Activated gamma-delta T cell treated with anti-CD3 and anti-CD28 coated beads, Interleukin-2, amount 50 U/mL, for 16 hours (primary cell): ENCODE results near the gene CFAP65.

ENCODE experiments used
- DNase-seq: peaks from one replicate; pipeline ENCODE4 v3.0.0-alpha.2; 2020; ENCODE audit warnings: low read depth

CFAP65 gene

GRCh38 chr2:218962859-218963492 lies 78.3 kb downstream of the CFAP65 start:
- DNase-seq: peak; percentile 45

- no peak for DNase-seq
Observed at GRCh38 chr2:218961651-218962570, 79.4 kb downstream of the CFAP65 start.

GRCh38 chr2:218961229-218961628 lies 80.1 kb downstream of the CFAP65 start:
- no peak for DNase-seq

GRCh38 chr2:218960309-218961165 lies 80.8 kb downstream of the CFAP65 start:
- no peak for DNase-seq

- DNase-seq: no peak
Observed at GRCh38 chr2:218959761-218960308, 81.5 kb downstream of the CFAP65 start.

GRCh38 chr2:218959141-218959731 lies 82.1 kb downstream of the CFAP65 start, which contains the start of gene CDK5R2:
Gene CDK5R2 (plus strand): TSS chr2:218959666. CDS start chr2:218959821, 155 bp downstream.
- peak; percentile 46 for DNase-seq

GRCh38 chr2:218958276-218958675 lies 83.0 kb downstream of the CFAP65 start:
- DNase-seq: no peak

- DNase-seq: no peak
Observed at GRCh38 chr2:218957671-218958070, 83.6 kb downstream of the CFAP65 start.

GRCh38 chr2:218956039-218956438 lies 85.3 kb downstream of the CFAP65 start:
- DNase-seq: no peak

GRCh38 chr2:218954541-218955300 lies 86.6 kb downstream of the CFAP65 start:
- DNase-seq: no peak

GRCh38 chr2:218953366-218953954 lies 87.9 kb downstream of the CFAP65 start:
- DNase-seq: no peak
